ENCODE data around the gene KLRB1.
"Not testable (repeated sequence)": the region's sequence is repeated elsewhere in the genome, so short reads cannot be mapped to it uniquely, and the experiment has no call there.

The KLRB1 gene

DNA sequence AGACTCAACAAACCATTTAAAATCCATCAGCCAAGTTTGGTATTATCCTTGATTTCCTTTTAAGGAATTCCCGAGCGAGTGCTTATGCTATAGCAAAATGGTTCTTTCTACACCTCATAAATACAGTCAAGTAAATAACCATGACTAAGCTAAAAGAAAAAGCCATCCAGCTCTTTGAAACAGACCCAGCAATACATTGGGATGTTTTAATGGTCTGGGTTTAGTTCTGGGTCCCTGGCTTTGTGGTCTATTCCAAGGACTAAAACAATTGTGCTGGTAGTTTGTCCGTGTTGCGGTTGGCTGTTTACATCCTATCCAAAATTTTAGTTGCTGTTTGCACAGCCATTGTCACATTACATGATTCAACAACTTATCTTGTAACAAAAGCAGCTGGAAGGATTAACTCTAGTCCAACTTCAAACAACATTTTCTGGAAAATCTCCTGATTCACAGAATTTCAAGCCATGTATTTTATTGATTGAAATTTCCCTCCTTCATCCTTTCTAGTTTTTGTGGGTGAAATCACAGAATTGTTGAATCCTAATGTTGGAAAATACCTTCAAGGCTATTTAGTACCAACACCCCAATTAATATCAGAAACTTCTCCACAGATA, 19.6 kb downstream of the KLRB1 start:
- H2AFZ ChIP-seq (ENCODE audit: low read length) = no peak overlapping the region
- H3K27me3 ChIP-seq (ENCODE audit: insufficient read depth, low read length) = no peaks in the 10 kb centered on the region
- H3K79me2 ChIP-seq (ENCODE audit: insufficient read depth, low read length) = no peaks in the 10 kb centered on the region
- no peaks in the 10 kb centered on the region for H3K4me1 ChIP-seq (ENCODE audit: insufficient read depth, low read length, severe bottlenecking)
- no peaks in the 10 kb centered on the region for H3F3A ChIP-seq (ENCODE audit: insufficient read depth, low read length)
- H3K9me2 ChIP-seq (ENCODE audit: low read depth, low read length) = no peaks in the 10 kb centered on the region
- H3K4me3 ChIP-seq (ENCODE audit: low read depth, low read length, poor library complexity, severe bottlenecking) = no peak overlapping the region
- H3K9me3 ChIP-seq (ENCODE audit: low read length) = no peaks in the 10 kb centered on the region
- H3K27ac ChIP-seq (ENCODE audit: low read depth, low read length, poor library complexity, severe bottlenecking) = no peak overlapping the region
- no peak overlapping the region for H3K9ac ChIP-seq (ENCODE audit: low read length)
- no peak for TF ChIP-seq EZH2 (IDR thresholded peaks at IDR 0.05; ENCODE audit: borderline replicate concordance, low read length)
- TF ChIP-seq, protein P1, sequence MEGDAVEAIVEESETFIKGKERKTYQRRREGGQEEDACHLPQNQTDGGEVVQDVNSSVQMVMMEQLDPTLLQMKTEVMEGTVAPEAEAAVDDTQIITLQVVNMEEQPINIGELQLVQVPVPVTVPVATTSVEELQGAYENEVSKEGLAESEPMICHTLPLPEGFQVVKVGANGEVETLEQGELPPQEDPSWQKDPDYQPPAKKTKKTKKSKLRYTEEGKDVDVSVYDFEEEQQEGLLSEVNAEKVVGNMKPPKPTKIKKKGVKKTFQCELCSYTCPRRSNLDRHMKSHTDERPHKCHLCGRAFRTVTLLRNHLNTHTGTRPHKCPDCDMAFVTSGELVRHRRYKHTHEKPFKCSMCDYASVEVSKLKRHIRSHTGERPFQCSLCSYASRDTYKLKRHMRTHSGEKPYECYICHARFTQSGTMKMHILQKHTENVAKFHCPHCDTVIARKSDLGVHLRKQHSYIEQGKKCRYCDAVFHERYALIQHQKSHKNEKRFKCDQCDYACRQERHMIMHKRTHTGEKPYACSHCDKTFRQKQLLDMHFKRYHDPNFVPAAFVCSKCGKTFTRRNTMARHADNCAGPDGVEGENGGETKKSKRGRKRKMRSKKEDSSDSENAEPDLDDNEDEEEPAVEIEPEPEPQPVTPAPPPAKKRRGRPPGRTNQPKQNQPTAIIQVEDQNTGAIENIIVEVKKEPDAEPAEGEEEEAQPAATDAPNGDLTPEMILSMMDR (IDR thresholded peaks at IDR 0.05; ENCODE audit: low read length) = no peak
- no peak overlapping the region for H3K4me2 ChIP-seq (ENCODE audit: low read length)
- no peaks in the 10 kb centered on the region for H3K36me3 ChIP-seq (ENCODE audit: insufficient read depth, low read length)
- no peaks in the 10 kb centered on the region for H4K20me1 ChIP-seq (ENCODE audit: insufficient read depth, low read length)

GRCh38 chr12:9577729-9578128, 30.0 kb downstream of the KLRB1 start:
- not testable (repeated sequence) for H3K4me1 ChIP-seq (ENCODE audit: insufficient read depth, low read length, severe bottlenecking); H2AFZ ChIP-seq (ENCODE audit: low read length); H3K27ac ChIP-seq (ENCODE audit: low read depth, low read length, poor library complexity, severe bottlenecking); H3K27me3 ChIP-seq (ENCODE audit: insufficient read depth, low read length); H3K79me2 ChIP-seq (ENCODE audit: insufficient read depth, low read length); H3K9me2 ChIP-seq (ENCODE audit: low read depth, low read length); H4K20me1 ChIP-seq (ENCODE audit: insufficient read depth, low read length); H3K4me2 ChIP-seq (ENCODE audit: low read length); H3K9me3 ChIP-seq (ENCODE audit: low read length); H3K9ac ChIP-seq (ENCODE audit: low read length); H3K36me3 ChIP-seq (ENCODE audit: insufficient read depth, low read length); H3K4me3 ChIP-seq (ENCODE audit: low read depth, low read length, poor library complexity, severe bottlenecking); H3F3A ChIP-seq (ENCODE audit: insufficient read depth, low read length)

DNA sequence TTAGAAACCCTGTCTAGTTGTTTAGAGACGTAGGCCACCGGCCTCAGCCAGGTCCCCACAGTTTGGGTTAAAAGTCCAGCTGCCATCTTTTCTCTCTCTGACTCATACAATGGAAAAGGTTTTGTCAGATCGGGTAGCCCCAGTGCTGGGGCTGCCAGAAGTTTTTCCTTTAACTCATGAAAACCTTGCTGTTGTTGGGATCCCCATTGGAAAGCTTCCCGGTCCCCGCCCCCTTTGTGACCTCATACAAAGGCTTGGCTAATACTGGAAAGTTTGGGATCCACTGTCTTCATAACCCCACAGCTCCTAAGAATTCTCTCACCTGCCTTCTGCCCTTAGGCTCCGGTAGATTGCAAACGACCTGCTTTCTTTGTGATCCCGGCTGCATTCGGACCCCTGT, 40.6 kb downstream of the KLRB1 start:
- H2AFZ ChIP-seq (ENCODE audit: low read length); H3K4me3 ChIP-seq (ENCODE audit: low read depth, low read length, poor library complexity, severe bottlenecking): not testable (repeated sequence)

GRCh38 chr12:9566113-9566512, 41.6 kb downstream of the KLRB1 start:
- H3K79me2 ChIP-seq (ENCODE audit: insufficient read depth, low read length); H3K4me2 ChIP-seq (ENCODE audit: low read length); H3K9me3 ChIP-seq (ENCODE audit: low read length); H3K27me3 ChIP-seq (ENCODE audit: insufficient read depth, low read length); H3F3A ChIP-seq (ENCODE audit: insufficient read depth, low read length); H3K9me2 ChIP-seq (ENCODE audit: low read depth, low read length); H2AFZ ChIP-seq (ENCODE audit: low read length); H3K27ac ChIP-seq (ENCODE audit: low read depth, low read length, poor library complexity, severe bottlenecking); H3K4me1 ChIP-seq (ENCODE audit: insufficient read depth, low read length, severe bottlenecking); H4K20me1 ChIP-seq (ENCODE audit: insufficient read depth, low read length); H3K36me3 ChIP-seq (ENCODE audit: insufficient read depth, low read length); H3K9ac ChIP-seq (ENCODE audit: low read length); H3K4me3 ChIP-seq (ENCODE audit: low read depth, low read length, poor library complexity, severe bottlenecking): not testable (repeated sequence)

More for the DNA sequence above, 40.6 kb downstream of the KLRB1 start:
- not testable (repeated sequence) for H3K27me3 ChIP-seq (ENCODE audit: insufficient read depth, low read length); H4K20me1 ChIP-seq (ENCODE audit: insufficient read depth, low read length); H3K4me2 ChIP-seq (ENCODE audit: low read length); H3K79me2 ChIP-seq (ENCODE audit: insufficient read depth, low read length); H3K9ac ChIP-seq (ENCODE audit: low read length); H3K4me1 ChIP-seq (ENCODE audit: insufficient read depth, low read length, severe bottlenecking); H3K9me2 ChIP-seq (ENCODE audit: low read depth, low read length); H3F3A ChIP-seq (ENCODE audit: insufficient read depth, low read length); H3K27ac ChIP-seq (ENCODE audit: low read depth, low read length, poor library complexity, severe bottlenecking); H3K9me3 ChIP-seq (ENCODE audit: low read length); H3K36me3 ChIP-seq (ENCODE audit: insufficient read depth, low read length)

- H3K4me3 ChIP-seq (ENCODE audit: low read depth, low read length, poor library complexity, severe bottlenecking); H3K36me3 ChIP-seq (ENCODE audit: insufficient read depth, low read length); H3K4me1 ChIP-seq (ENCODE audit: insufficient read depth, low read length, severe bottlenecking); H3K27me3 ChIP-seq (ENCODE audit: insufficient read depth, low read length); H4K20me1 ChIP-seq (ENCODE audit: insufficient read depth, low read length); H3F3A ChIP-seq (ENCODE audit: insufficient read depth, low read length); H3K4me2 ChIP-seq (ENCODE audit: low read length); H2AFZ ChIP-seq (ENCODE audit: low read length); H3K9ac ChIP-seq (ENCODE audit: low read length); H3K79me2 ChIP-seq (ENCODE audit: insufficient read depth, low read length); H3K9me3 ChIP-seq (ENCODE audit: low read length); H3K9me2 ChIP-seq (ENCODE audit: low read depth, low read length); H3K27ac ChIP-seq (ENCODE audit: low read depth, low read length, poor library complexity, severe bottlenecking): not testable (repeated sequence)
Measured at GRCh38 chr12:9564418-9564817, 43.3 kb downstream of the KLRB1 start.

- not testable (repeated sequence) for H3K4me2 ChIP-seq (ENCODE audit: low read length); H3K9me3 ChIP-seq (ENCODE audit: low read length); H3K4me3 ChIP-seq (ENCODE audit: low read depth, low read length, poor library complexity, severe bottlenecking); H3K27me3 ChIP-seq (ENCODE audit: insufficient read depth, low read length); H2AFZ ChIP-seq (ENCODE audit: low read length); H4K20me1 ChIP-seq (ENCODE audit: insufficient read depth, low read length); H3F3A ChIP-seq (ENCODE audit: insufficient read depth, low read length); H3K9ac ChIP-seq (ENCODE audit: low read length); H3K4me1 ChIP-seq (ENCODE audit: insufficient read depth, low read length, severe bottlenecking); H3K79me2 ChIP-seq (ENCODE audit: insufficient read depth, low read length); H3K36me3 ChIP-seq (ENCODE audit: insufficient read depth, low read length); H3K27ac ChIP-seq (ENCODE audit: low read depth, low read length, poor library complexity, severe bottlenecking); H3K9me2 ChIP-seq (ENCODE audit: low read depth, low read length)
Measured at GRCh38 chr12:9562841-9563453, 44.8 kb downstream of the KLRB1 start.

DNA sequence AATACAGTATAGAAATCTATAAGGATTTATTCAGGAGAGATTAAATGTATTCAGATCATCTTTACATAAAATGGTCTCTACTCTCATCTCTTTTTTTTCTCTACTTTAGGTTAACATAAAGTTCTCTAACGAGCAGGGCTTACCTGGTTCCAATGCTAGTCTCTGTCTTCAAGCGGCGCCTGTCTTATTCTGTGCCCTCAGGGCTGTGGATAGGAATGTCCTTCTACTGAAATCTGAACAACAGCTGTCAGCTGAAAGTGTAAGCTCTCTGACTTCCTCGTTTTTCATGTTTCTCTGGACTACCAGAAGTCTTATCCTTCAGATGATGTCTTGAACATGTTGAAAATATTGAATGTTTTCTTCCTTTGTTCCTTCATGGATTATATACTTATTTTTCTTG, 62.2 kb downstream of the KLRB1 start:
- not testable (repeated sequence) for H3K4me3 ChIP-seq (ENCODE audit: low read depth, low read length, poor library complexity, severe bottlenecking); H3K27me3 ChIP-seq (ENCODE audit: insufficient read depth, low read length); H3K4me1 ChIP-seq (ENCODE audit: insufficient read depth, low read length, severe bottlenecking); H3F3A ChIP-seq (ENCODE audit: insufficient read depth, low read length); H3K36me3 ChIP-seq (ENCODE audit: insufficient read depth, low read length); H2AFZ ChIP-seq (ENCODE audit: low read length); H3K4me2 ChIP-seq (ENCODE audit: low read length); H3K9me3 ChIP-seq (ENCODE audit: low read length); H3K9ac ChIP-seq (ENCODE audit: low read length); H3K79me2 ChIP-seq (ENCODE audit: insufficient read depth, low read length); H4K20me1 ChIP-seq (ENCODE audit: insufficient read depth, low read length); H3K9me2 ChIP-seq (ENCODE audit: low read depth, low read length); H3K27ac ChIP-seq (ENCODE audit: low read depth, low read length, poor library complexity, severe bottlenecking)
